ENCODE measurements around the gene PLSCR4.

GRCh38 chr3:146152834-146153233 is 98.1 kb downstream of the PLSCR4 start:
- no peak for TF ChIP-seq CTCF (IDR thresholded peaks at IDR 0.05)
- no peak for TF ChIP-seq EZH2phosphoT487 (IDR thresholded peaks at IDR 0.05)
- no peak for TF ChIP-seq EZH2 (IDR thresholded peaks at IDR 0.05)
